Measurements from ENCODE around the gene NEURL1B.

- no peak for TF ChIP-seq EZH2 (IDR thresholded peaks at IDR 0.05; ENCODE audit: borderline replicate concordance, insufficient read depth, low read depth, low read length, poor library complexity, severe bottlenecking)
- TF ChIP-seq CTCF (IDR thresholded peaks at IDR 0.05) = no peak
Measured at GRCh38 chr5:172644711-172645110, 3.6 kb downstream of the NEURL1B start.

All from B cell (primary cell).